GM15510 (cell line): ENCODE data around the gene NRG3.

Experiments
- POLR2A ChIP-seq: IDR thresholded peaks from 3 replicates; pipeline ENCODE4 v1.6.1; 2011; ENCODE audit warnings: borderline replicate concordance; ENCODE audit not compliant: insufficient read length; ENCODE audit errors: extremely low read depth

The NRG3 gene

DNA sequence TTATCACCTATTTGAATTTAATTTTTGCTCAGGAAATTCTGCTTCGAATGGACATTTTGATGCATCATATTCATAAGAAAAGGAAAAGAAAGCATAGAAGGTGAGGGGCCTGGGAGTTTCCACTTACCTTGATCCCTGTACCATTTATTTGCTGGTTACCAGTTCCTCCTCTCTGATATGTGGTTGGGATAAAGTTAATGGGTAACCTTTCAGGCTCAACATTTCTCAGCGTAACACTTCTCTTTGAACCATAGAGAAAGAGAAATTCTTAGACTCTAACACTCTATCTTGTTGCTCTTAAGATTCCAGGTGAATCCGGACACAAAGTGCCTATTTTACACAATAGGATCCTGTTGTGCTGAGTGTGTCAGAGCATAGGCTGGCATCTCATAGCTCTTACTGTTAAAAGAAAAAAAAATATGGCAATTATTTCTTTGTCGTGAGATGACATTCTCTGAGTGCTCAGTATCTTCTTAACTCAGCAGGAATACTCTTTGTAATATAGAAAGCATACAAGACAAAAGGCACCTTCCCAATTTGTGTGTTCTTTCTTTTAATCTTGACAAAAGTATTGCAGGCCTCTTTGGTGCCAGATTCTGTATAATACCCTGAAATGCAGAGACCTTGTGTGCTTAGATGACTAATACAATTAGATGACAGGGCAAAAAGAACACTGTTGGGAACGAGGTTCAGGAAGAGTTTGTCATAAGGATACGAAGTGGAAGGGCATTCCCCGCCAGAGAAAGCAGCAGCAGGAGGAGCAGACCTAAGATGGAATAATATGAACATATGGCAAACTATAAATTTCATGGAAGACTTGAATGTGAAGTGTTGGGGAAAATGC, 689.6 kb downstream of the NRG3 start:
- TF ChIP-seq POLR2A = no peak

DNA sequence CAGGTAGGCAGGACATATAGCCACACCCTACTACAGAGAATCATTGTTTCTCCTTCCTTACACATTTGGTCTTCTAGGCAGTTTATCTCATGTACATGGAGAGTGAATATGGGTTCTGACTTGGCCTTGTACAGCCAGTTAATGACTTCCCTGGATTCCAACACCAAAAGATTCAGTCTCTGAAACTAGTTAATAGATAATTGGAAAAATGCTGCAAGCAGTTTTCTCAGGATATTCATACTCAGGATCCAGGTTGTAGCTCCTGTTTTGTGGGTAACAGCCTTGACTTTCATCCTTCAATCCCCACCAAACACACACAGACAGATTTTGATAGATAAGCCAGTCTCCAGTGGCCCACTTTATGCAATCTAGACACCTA, 690.2 kb downstream of the NRG3 start:
- no peak for TF ChIP-seq POLR2A

DNA sequence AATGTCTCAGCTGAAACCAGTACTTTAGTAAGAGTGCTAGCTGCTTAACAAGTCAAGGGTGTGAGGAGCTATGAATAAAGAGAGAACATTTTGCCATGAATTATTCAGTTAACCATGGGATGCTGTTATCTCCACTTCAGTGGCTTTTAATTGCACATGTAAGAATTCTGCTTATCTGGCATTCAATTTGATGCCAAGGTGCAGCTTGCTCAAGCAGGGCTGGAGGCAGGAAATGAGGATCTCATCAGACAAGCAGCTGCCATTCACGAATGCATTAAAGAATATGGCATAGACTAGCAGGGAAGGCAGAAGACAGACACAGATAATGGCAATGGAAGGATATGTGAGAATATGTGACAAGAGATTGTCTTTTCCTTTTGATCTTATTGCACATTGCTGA, 697.8 kb downstream of the NRG3 start:
- no peak for TF ChIP-seq POLR2A

DNA sequence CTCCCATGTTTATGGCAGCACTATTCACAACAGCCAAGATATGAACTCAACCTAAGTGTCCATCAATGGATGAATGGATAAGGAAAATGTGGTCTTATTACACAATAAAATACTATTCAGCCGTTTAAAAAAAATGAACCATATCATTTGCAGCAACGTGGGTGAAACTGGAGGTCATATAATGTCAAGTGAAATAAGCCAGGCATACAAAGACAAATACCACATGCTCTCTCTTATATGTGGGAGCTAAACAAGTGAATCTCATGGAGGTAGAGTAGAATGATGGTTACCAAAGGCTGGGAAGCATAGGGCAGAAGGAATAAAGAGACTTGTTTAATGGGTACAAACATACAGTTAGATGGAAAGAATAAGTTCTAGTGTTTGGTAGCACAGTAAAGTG, 699.1 kb downstream of the NRG3 start:
- no peak for TF ChIP-seq POLR2A

DNA sequence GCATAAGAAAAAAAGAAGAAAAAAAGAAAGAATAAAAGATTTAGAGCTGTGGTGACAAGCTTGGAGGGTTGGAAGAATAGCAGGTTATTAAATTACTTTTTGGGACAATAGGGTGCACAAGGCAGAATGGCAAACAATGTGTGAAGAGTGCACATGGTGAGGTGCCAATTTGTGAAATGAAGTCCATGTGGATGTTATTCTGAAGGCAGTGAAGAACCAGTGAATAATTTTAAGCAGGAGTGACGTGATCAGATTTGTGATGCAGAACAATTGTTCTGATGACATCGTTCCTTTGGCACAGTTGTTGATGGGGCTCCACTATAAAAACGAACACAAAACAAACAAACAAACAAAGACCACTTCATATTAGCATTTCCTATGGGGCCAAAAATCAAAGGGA, 700.3 kb downstream of the NRG3 start:
- no peak for TF ChIP-seq POLR2A

DNA sequence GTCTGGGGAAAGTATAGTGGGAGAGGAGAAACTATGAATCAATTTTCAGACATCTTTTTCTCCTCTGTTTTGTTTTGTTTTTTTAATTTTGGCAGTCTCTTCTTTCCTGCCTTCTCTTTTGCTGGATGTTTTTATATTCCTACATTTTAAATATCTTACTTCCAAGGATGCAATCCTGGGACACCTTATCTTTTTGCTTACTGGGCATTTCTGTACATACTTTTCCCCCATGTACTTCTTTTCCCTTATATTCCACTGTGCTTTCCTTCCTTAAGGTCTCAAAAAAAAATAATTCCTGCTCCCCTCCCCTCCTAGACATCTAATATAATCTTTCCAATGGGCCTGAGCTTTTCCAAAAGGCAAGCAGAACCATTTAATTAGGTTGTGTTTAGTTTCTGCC, 701.1 kb downstream of the NRG3 start:
- TF ChIP-seq POLR2A = no peak

DNA sequence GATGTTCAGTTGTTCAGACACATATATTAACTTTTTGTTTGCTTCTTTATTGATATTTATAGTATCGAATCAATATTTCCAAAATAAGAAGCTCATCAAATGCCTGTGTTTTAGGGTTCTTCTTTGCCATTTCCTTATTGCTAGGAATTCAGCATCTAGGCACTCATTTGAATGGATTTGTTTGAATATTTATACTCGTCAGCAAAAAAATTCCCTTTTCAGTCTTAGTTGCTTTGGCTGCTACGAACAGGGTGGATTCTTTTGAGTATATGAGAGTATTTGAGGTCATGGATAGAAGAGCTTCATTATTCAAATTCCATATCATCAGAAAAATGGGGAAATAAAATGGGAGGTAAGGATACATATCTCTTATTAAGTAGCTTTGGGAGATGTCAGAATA, 706.9 kb downstream of the NRG3 start:
- TF ChIP-seq POLR2A = no peak

DNA sequence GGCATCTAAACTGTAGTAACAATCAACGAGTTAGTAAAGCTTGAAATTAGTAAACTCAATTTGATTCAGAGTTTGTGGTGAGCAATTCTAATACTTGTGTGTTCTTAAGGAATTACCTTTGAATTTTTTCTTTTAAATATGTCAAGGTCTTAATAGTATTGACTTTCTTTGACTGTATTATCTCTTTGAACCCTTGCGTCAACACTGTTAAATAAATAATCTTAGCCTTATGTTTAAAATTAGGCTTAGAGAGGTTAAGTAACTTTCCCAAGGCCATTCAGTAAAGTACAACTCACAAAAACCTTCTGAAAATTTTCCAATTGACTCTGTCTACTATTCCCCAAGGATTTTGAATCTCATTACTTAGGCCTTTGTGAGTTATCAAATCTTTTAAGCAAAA, 716.4 kb downstream of the NRG3 start:
- no peak for TF ChIP-seq POLR2A

DNA sequence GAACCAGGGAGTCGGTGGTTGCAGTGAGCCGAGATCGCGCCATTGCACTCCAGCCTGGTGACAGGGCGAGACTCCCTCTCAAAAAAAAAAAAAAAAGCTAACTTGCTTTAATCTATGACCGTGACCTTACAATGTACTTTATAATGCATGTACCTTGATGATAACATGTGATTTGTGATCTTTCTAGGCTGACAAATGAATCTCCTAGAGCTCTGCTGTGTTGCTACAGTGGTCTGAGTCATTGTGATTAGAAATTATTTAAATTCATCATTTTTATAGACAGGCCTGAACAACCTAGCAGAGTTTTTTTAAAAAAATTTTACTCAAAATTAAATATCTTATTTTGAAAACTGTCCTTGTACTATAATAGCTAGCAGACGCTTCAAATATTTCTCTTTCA, 722.8 kb downstream of the NRG3 start:
- TF ChIP-seq POLR2A = no peak

DNA sequence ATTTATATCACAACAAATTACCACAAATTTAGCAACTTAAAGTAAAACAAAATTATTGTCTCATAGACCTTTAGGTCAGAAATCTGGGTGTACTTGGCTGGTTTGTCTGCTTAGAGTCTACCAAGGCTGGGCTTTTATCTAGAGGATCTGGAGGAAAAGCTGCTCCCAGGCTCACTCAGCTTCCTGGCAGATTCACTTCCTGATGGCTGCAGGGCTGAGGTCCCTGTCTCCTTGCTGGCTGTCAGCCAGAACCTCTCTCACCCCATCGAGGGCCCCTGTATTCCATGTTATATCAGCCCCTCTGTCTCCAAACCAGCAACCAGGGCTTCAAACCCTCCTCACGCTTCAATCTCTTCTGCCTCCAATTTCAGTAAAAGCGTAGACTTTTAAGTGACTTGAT, 734.9 kb downstream of the NRG3 start:
- no peak for TF ChIP-seq POLR2A

DNA sequence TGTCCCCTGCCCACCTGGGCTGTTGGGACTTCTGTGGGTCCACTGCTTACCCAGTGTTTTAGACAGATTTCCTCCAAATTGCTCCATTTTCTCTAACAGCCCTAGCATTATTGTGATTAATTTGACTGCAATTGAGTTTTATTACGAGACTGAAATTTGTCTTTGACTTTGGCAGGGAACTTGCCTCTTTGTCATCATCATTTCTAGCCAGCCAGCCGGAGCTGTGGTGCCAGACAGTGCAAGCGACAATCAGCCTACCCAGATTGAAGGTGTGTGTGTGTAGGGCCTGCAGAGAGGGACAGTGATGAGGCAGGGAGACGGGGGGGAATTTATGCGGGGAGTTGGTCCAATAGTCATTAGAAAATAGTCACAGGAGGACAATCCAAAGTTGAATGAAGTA, 743.0 kb downstream of the NRG3 start:
- no peak for TF ChIP-seq POLR2A

DNA sequence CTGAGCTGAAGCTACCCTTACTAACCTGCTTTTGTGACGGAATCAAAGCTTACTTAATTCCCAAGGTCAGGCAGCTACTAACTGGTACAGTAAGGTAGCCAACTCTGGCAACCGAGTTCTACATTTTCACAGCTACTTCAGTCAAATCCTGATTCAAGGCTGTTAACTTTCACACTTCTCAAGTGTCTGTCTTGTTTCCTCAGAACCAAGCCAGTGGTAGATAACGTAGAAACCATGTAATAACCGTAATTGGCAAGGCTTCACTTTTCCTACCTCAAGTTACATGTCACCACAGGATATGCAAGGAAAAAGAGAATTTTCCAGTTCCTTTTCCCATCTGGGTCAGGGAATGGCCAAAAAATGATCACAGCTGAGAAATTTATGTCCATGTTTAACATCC, 746.7 kb downstream of the NRG3 start:
- TF ChIP-seq POLR2A = no peak

DNA sequence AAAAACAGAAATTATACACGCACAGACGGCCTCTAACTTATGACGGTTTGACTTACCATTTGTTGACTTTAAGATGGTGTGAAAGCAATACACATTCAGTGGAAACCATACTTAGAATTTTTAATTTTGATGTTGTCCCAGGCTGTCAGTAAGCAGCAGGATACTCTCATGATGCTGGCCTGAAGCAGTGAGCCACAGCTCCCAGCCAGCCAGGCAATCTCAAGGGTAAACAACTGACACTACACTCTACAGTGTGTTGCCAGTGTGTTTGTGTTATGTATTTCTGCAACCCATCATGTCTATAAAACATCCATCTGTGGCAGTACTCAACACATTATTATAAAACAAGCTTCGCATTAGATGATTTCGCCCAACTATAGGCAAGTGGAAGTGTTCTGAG, 747.5 kb downstream of the NRG3 start:
- no peak for TF ChIP-seq POLR2A

DNA sequence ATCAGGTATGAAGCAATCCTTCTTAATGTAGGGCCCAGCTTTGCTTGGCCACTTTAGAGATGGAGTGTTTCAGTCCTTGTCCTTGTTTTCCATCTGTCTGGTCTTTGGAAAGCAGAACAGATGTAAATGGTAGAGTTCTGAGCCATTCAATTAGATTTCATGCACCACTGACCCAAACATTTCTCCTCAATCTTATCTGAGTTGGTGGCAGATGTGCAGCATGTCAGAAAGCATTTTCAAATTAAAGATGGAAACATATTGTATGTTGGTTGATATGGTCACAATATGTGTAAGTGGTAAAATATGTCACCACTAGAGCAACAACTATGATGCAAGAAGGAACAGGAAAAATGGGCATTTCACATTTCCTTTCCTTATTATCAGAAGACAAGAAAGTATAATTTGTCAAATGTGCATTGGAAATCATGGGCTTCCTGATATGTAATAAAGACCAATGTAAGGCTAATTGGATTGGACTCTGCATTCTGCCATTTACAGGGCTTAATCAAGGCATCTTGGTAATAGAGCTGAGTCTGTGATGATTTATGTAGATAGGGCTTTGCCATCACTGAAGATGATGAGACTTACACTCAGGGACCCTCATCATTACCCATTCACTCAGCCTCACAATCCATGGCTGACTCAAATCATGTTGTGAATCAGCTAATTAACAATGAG, 750.7 kb downstream of the NRG3 start:
- no peak for TF ChIP-seq POLR2A

DNA sequence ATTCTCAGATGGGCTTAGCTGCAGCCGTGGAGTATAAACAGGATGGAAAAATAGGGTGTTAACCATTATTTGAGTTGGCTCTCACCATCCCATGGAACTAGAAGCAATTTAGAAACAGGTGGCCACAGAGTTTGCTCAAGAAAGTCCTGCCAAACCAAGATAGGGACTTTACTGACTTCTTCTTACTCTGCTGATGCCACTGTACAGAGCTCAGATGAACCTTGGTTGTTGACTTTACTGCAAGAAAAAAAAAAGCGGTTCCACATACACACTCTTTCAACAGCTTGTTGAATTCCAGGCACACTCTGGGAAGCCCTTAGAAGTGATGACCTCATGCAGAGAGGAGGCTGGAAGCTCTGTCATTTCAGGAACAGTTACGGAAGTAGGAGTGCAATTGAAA, 753.4 kb downstream of the NRG3 start:
- TF ChIP-seq POLR2A = no peak

DNA sequence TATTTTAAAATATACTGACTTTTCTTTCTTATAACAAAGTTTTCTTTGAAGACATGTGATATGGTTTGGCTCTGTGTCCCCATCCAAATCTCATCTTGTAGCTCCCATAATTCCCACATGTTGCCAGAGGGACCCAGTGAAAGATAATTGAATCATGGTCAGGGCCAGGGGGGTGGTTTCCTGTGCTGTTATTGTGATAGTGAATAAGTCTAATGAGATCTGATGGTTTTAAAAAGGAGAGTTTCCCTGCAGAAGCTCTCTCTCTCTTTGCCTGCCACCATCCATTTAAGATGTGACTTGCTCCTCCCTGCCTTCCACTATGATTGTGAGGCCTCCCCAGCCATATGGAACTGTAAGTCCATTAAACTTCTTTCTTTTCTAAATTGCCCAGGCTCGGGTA, 768.1 kb downstream of the NRG3 start:
- no peak for TF ChIP-seq POLR2A
